SK-N-SH (cell line): ENCODE data around the gene EIF2D. TPM values are rescaled to one million over a fixed set of nuclear protein-coding genes. Genes with fewer than 3 reads are reported as not detected.

ENCODE experiments used
- CTCF ChIA-PET: fragments of 300-600, 350-600 bp; formaldehyde crosslinking; extraction: SDS; loops from one replicate; lab custom pipeline; 2021; lab: Yijun Ruan, JAX
- POLR2A ChIA-PET: fragments of 350-600 bp; sonication (Branson Sonifier 250); formaldehyde crosslinking; extraction: SDS; loops from one replicate; lab custom pipeline; 2020; ENCODE audit warnings: antibody characterized with exemption, inconsistent platforms; lab: Yijun Ruan, JAX
- DNase-seq: peaks from one replicate; pipeline ENCODE4 v3.0.0; 2012
- H2AFZ ChIP-seq: fragments of 200-600 bp; sonication (generic); 2 replicates; pipeline ENCODE4 v1.8.1; 2016; ENCODE audit warnings: antibody characterized with exemption, mild to moderate bottlenecking, low read depth
- H3F3A ChIP-seq: fragments of 200-600 bp; sonication (generic); replicated peaks from 2 replicates; pipeline ENCODE3; 2016; ENCODE audit warnings: antibody characterized with exemption, mild to moderate bottlenecking; ENCODE audit not compliant: insufficient read depth
- H3K27ac ChIP-seq, 2 experiments: fragments of 200-500 bp in 1 of 2; fragments of 200-600 bp in 1 of 2; sonication (Bioruptor generic) in 1 of 2; sonication (generic), shearing (Covaris generic) in 1 of 2; 2 replicates each; pipeline versions ENCODE4 v1.5.1 to v1.6.1; 2014 to 2016; ENCODE audit warnings: low read depth in 2 of 2, inconsistent platforms in 1 of 2, low read length in 1 of 2, mild to moderate bottlenecking in 1 of 2, mixed read lengths in 1 of 2
- H3K27me3 ChIP-seq: fragments of 200-600 bp; sonication (generic), shearing (Covaris generic); 2 replicates; pipeline ENCODE4 v1.6.1; 2016; ENCODE audit warnings: mixed run types; ENCODE audit not compliant: insufficient read depth
- H3K36me3 ChIP-seq, 2 experiments: fragments of 200-500 bp in 1 of 2; fragments of 200-600 bp in 1 of 2; sonication (Bioruptor generic) in 1 of 2; sonication (generic) in 1 of 2; replicated peaks in 1 of 2; 2 replicates each; pipeline versions ENCODE3 to v1.5.1; 2014 to 2016; ENCODE audit warnings: low read length in 1 of 2, mild to moderate bottlenecking in 1 of 2; ENCODE audit not compliant: insufficient read depth in 2 of 2, control insufficient read depth in 1 of 2
- H3K4me1 ChIP-seq, 2 experiments: fragments of 200-500 bp in 1 of 2; fragments of 200-600 bp in 1 of 2; sonication (Bioruptor generic) in 1 of 2; sonication (generic), shearing (Covaris generic) in 1 of 2; 2 replicates each; pipeline versions ENCODE4 v1.5.1 to v1.6.1; 2014 to 2016; ENCODE audit warnings: low read depth in 1 of 2, low read length in 1 of 2, mixed run types in 1 of 2; ENCODE audit not compliant: insufficient read depth in 2 of 2, control insufficient read depth in 1 of 2
- H3K4me2 ChIP-seq: fragments of 200-600 bp; sonication (generic), shearing (Covaris generic); 2 replicates; pipeline ENCODE4 v1.6.1; 2017; ENCODE audit warnings: mixed run types
- H3K4me3 ChIP-seq, 2 experiments: fragments of 200-500 bp in 1 of 2; fragments of 200-600 bp in 1 of 2; sonication (Bioruptor generic) in 1 of 2; sonication (generic), shearing (Covaris generic) in 1 of 2; 2 replicates each; pipeline versions ENCODE4 v1.5.1 to v1.8.1; 2014 to 2016; ENCODE audit warnings: low read depth in 2 of 2, inconsistent platforms in 1 of 2, low read length in 1 of 2, mild to moderate bottlenecking in 1 of 2, mixed read lengths in 1 of 2, moderate library complexity in 1 of 2
- H3K79me2 ChIP-seq: fragments of 200-600 bp; sonication (generic); 2 replicates; pipeline ENCODE4 v1.8.1; 2017; ENCODE audit warnings: mild to moderate bottlenecking; ENCODE audit not compliant: insufficient read depth
- H3K9ac ChIP-seq: fragments of 200-600 bp; sonication (generic); 2 replicates; pipeline ENCODE4 v1.6.1; 2017; ENCODE audit warnings: mixed run types
- H3K9me2 ChIP-seq: fragments of 200-600 bp; sonication (generic); 2 replicates; pipeline ENCODE4 v1.6.1; 2017; ENCODE audit warnings: mixed run types
- H3K9me3 ChIP-seq: fragments of 200-600 bp; sonication (generic); 2 replicates; pipeline ENCODE4 v1.6.1; 2017; ENCODE audit warnings: mixed run types, mild to moderate bottlenecking, moderate library complexity
- H4K20me1 ChIP-seq: fragments of 200-600 bp; sonication (generic); 2 replicates; pipeline ENCODE4 v1.6.1; 2017; ENCODE audit warnings: mild to moderate bottlenecking, mixed run types; ENCODE audit not compliant: insufficient read depth
- CTCF ChIP-seq: fragments of 200-600 bp; sonication (generic); IDR thresholded peaks from 2 replicates; pipeline ENCODE4 v1.6.1; 2017; ENCODE audit warnings: antibody characterized with exemption, mild to moderate bottlenecking, moderate library complexity
- ELF1 ChIP-seq: IDR thresholded peaks from 2 replicates; pipeline ENCODE4 v1.4.0; 2012
- EZH2phosphoT487 ChIP-seq: fragments of 200-600 bp; sonication (generic); IDR thresholded peaks from 2 replicates; pipeline ENCODE4 v1.6.1; 2017; ENCODE audit warnings: low read depth, mixed run types, mild to moderate bottlenecking, antibody characterized with exemption, moderate library complexity, borderline replicate concordance
- GATA2 ChIP-seq: sonication (generic); formaldehyde crosslinking; IDR thresholded peaks from 2 replicates; pipeline ENCODE4 v1.5.0; 2020; ENCODE audit warnings: mild to moderate bottlenecking, missing genetic modification reagents
- IRF3 ChIP-seq: fragments of 150-350 bp; IDR thresholded peaks from 2 replicates; pipeline ENCODE4 v1.6.1; 2016; ENCODE audit warnings: mild to moderate bottlenecking, low read depth, low read length
- JUND ChIP-seq: IDR thresholded peaks from 2 replicates; pipeline ENCODE4 v1.4.0; 2012
- MXI1 ChIP-seq: IDR thresholded peaks from 2 replicates; pipeline ENCODE4 v1.6.1; 2012; ENCODE audit warnings: mild to moderate bottlenecking, low read depth, low read length, improper control_type of control experiment
- NRF1 ChIP-seq: IDR thresholded peaks from 2 replicates; pipeline ENCODE4 v1.6.1; 2012; ENCODE audit warnings: low read depth, mild to moderate bottlenecking, low read length
- RAD21 ChIP-seq: IDR thresholded peaks from 2 replicates; pipeline ENCODE4 v1.6.1; 2012; ENCODE audit warnings: mild to moderate bottlenecking, low read length
- RCOR1 ChIP-seq: fragments of 150-350 bp; IDR thresholded peaks from 2 replicates; pipeline ENCODE4 v1.6.1; 2017; ENCODE audit warnings: antibody characterized with exemption, low read length
- REST ChIP-seq: IDR thresholded peaks from 2 replicates; pipeline ENCODE4 v1.6.1; 2012; ENCODE audit warnings: mild to moderate bottlenecking, low read depth, low read length, moderate library complexity
- RXRA ChIP-seq: IDR thresholded peaks from 2 replicates; pipeline ENCODE4 v1.4.0; 2012; ENCODE audit warnings: low read depth, mild to moderate bottlenecking, borderline replicate concordance
- SIN3A ChIP-seq: IDR thresholded peaks from 2 replicates; pipeline ENCODE4 v1.6.1; 2012; ENCODE audit warnings: low read depth, mild to moderate bottlenecking, low read length, moderate library complexity, borderline replicate concordance
- SMC3 ChIP-seq: IDR thresholded peaks from 2 replicates; pipeline ENCODE4 v1.6.1; 2012; ENCODE audit warnings: low read depth, low read length, improper control_type of control experiment
- TEAD4 ChIP-seq: IDR thresholded peaks from 2 replicates; pipeline ENCODE4 v1.4.0; 2012; ENCODE audit warnings: mild to moderate bottlenecking, borderline replicate concordance; ENCODE audit not compliant: insufficient read depth
- WGBS: methylation state at CpG from one replicate; pipeline ENCODE4 v1.1.6; 2017; ENCODE audit warnings: low lambda C conversion rate; 5-methylcytosine and 5-hydroxymethylcytosine counted together
- polyA plus RNA-seq, 3 experiments: library from polyadenylated mRNA; depleted of rRNA; stranded (reverse); fragments of >200 nt; gene quantifications; 2 replicates each; pipeline ENCODE4 v1.2.3, GENCODE V29; 2012

The EIF2D gene
- polyA plus RNA-seq, 1 of the 3 experiments (the other 2 are of a cell fraction), result 59.5 TPM

GRCh38 chr1:206550446-206550845 lies 61.8 kb downstream of the EIF2D start:
- no peak overlapping the region for H2AFZ ChIP-seq
- H3F3A ChIP-seq, result no peaks in the 10 kb centered on the region
- no peaks in the 10 kb centered on the region for H3K9me2 ChIP-seq
- CTCF ChIA-PET, result interaction anchor here (1.4 to 3.2 kb wide), 3 partner anchors 33 to 88 kb away, joined by 4 to 18 read pairs (median 10); no protein-coding TSS in a partner anchor
- no peak overlapping the region for H3K4me2 ChIP-seq
- DNase-seq, result no peak
- WGBS, result 32% methylated on average over 2 of the region's 2 CpGs
- TF ChIP-seq RXRA, result no peak
- no peak for TF ChIP-seq ELF1
- TF ChIP-seq GATA2 (CRISPR knock-in tag), result no peak
- no peak for TF ChIP-seq RAD21
- no peak for TF ChIP-seq SMC3
- TF ChIP-seq RCOR1, result no peak
- no peak for TF ChIP-seq IRF3
- TF ChIP-seq EZH2phosphoT487, result no peak
- no peak for TF ChIP-seq JUND
- TF ChIP-seq MXI1, result no peak
- TF ChIP-seq CTCF, result no peak
- no peak for TF ChIP-seq SIN3A
- H3K27me3 ChIP-seq, result no peaks in the 10 kb centered on the region; the same call in 1 of the 2 replicates
- H3K9me3 ChIP-seq, result no peaks in the 10 kb centered on the region
- H3K79me2 ChIP-seq, result no peaks in the 10 kb centered on the region
- H3K4me1 ChIP-seq, result no peaks in the 10 kb centered on the region
- POLR2A ChIA-PET, result no interaction called here
- no peak overlapping the region for H3K4me3 ChIP-seq
- no peaks in the 10 kb centered on the region for H3K36me3 ChIP-seq
- H3K27ac ChIP-seq, result no peak overlapping the region
- no peak overlapping the region for H3K9ac ChIP-seq
- no peaks in the 10 kb centered on the region for H4K20me1 ChIP-seq

GRCh38 chr1:206547104-206547503 lies 65.2 kb downstream of the EIF2D start:
- ChIA-PET POLR2A (no interaction called here), CTCF (interaction anchor here (2.8 to 17.3 kb wide), 5 partner anchors 9 to 117 kb away, joined by 17 to 241 read pairs (median 57); no protein-coding TSS in a partner anchor)
- Histone ChIP-seq H3K36me3 (no peaks in the 10 kb centered on the region), H3K9me2 (no peaks in the 10 kb centered on the region), H3K9ac (no peak overlapping the region), H4K20me1 (no peaks in the 10 kb centered on the region), H3K27ac (no peak overlapping the region), H3F3A (no peaks in the 10 kb centered on the region), H3K9me3 (no peaks in the 10 kb centered on the region), H3K4me3 (no peak overlapping the region), H3K79me2 (no peaks in the 10 kb centered on the region), H2AFZ (no peak overlapping the region), H3K4me1 (no peaks in the 10 kb centered on the region; a peak in 1 of 4 replicates), H3K27me3 (no peaks in the 10 kb centered on the region; the same call in 1 of the 2 replicates), H3K4me2 (no peak overlapping the region)
- TF ChIP-seq TEAD4 (no peak), EZH2phosphoT487 (no peak), SMC3 (no peak), NRF1 (no peak), REST (no peak), GATA2 (CRISPR knock-in tag) (no peak)
- no peak for DNase-seq
- 72% methylated on average over 7 of the region's 7 CpGs for WGBS
